HG02884 (cell line): ENCODE measurements around the gene TPM4.
"Not testable (repeated sequence)": the region's sequence is repeated elsewhere in the genome, so short reads cannot be mapped to it uniquely, and the experiment has no call there.

Experiments
- ATAC-seq: cut with Tn5 transposase; IDR thresholded peaks from one replicate; pipeline ENCODE4 v1.9.1; 2021; ENCODE audit warnings: mild to moderate bottlenecking, moderate library complexity; ENCODE audit not compliant: unreplicated experiment

TPM4 gene

DNA sequence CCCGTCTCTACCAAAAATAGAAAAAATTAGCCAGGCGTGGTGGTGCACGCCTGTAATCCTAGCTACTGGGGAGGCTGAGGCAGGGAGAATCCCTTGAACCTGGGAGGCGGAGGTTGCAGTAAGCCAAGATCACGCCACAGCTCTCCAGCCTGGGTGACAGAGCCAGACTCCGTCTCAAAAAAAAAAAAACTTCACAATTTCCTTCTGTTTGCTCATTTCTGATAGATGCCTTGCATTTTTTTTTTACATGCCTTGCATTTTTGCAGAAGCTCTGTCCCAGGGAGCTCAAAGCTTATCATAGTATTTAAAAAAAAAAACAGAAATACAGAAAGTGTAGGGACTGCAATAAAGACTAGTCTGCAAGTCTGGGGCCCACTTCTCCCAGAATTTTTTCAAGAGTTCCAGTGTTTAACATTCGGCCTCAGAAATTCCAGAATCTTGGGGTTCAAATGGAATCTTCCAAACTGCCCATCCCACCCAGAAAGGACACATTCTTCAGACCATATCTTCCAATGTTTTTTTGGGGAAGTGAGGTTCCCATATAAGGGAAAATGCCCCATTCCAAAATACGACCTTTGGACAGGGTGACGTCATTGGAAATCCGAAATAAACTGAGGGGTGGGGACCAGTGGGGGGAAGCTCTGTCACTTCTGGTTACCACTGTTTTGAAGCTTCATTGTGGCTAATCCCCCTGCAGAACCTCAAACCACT, 18.2 kb downstream of the TPM4 start:
- no peak for ATAC-seq

DNA sequence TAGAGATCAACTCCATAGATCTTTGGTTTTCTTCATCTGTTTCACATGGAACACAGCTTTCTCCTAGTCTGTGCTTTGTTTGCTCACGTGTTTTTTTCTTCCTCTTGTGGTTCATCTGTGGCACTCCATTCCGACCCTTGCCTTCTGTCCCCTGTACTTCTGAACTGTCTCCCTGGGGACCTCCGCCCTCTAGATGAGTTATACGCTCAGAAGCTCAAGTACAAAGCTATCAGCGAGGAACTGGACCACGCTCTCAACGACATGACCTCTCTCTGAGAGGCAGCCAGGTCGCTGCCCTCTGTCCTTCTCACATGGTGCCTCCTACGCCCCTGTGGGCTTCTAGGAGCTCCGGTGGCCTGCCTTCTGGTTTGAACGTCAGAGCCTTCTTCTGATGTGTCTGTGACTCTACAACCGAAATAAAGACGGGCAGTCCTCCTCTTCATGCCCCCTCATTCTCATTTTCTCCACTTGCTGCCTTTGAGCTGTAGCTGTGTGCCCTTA, 18.8 kb downstream of the TPM4 start:
- no peak for ATAC-seq

DNA sequence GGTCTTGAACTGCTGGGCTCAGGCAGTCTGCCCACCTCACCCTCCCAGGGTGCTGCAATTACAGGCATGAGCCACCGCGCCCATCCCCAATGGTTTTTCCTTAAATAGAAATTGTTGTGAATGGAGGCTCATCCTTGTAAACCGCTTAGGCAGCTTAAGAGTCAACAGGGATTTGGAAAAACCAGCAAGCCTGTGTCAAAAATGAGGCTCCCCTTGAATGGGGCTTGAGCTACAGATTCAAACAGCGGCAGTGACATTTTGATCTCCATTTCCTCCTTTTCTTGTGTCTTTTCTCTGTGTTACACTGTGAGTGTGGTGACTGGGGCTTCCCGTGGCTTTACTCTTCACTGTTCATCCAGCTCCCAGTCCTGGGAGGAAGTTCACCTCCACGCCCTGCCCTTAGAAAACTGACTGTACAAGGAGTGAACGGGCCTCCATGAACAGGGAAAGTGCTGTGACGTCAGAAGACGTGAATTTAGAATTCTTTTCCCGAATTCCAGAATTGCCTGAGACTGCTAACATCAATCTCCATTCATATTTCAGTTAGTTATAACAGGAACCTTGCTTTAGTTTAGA, 20.1 kb downstream of the TPM4 start:
- ATAC-seq, result no peak

DNA sequence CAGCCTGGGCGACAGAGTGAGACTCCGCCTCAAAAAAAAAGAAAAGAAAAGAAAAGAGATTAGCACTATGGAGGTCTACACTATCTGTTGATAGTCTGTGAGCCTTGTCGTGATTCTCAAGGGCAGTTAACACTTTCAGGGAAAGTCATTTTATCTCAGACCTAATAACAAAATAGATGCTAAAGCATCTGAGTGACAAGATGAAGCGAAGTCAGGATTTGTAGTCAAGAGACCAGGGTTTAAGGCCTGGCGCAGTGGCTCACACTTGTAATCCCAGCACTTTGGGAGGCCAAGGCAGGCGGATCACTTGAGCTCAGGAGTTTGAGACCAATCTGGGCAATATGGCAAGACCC, 22.1 kb downstream of the TPM4 start:
- ATAC-seq, result no peak

DNA sequence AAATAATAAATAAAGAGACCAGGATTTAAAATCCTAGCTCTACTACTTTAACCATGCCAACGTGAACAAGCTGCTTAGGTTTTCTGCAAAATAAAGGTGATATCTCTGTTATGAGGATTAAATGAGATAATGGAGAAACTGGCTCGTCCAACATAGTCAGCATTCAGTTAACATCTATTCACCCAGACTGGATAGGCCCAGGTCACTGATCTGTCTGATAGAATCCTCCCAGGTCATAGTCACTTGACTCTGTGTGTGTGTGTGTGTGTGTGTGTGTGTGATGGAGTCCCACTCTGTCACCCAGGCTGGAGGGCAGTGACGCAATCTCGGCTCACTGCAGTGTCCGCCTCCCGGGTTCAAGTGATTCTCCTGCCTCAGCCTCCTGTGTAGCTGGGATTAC, 22.5 kb downstream of the TPM4 start:
- ATAC-seq, result no peak

DNA sequence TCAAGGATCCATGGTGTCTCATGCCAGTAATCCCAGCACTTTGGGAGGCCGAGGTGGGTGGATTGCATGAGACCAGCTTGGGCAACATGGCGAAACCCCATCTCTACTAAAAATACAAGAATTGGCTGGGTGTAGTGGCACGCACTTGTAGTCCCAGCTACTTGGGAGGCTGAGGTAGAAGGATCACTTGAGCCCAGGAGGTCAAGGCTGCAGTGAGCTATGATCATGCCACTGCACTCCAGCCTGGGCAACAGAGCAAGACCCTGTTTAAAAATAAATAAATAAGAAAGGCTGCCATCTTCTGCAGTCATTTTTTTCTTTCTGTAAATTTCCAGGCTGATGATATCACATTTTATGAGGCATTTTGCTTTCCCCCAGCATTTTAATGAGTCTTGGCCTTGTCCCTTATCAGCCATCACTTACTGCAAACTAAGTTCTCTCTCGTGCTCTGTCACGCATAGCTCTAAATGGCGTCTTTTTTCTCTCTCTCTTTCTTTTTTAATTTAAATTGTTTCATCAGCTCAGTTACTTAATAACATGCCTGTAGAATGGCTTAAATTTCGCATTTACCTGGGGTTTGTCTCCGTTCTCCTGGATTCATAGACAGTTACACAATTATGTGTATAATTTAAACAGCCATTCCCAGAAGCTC, 23.1 kb downstream of the TPM4 start:
- ATAC-seq, result not testable (repeated sequence)

DNA sequence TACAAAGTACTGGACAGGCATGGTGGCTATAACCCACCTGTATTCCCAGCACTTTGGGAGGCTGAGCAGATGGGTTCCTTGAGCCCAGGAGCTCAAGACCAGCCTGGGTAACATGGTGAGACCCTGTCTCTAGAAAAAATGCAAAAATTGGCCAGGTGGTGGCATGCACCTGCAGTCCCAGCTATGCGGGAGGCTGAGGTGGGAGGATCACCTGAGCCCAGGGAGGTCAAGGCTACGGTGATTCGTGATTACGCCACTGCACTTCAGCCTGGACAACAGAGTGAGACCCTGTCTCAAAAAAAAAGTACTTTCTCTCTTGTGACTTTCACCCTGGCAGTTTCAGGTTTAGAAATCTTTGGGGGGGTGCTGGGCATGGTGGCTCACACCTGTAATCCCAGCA, 24.2 kb downstream of the TPM4 start:
- ATAC-seq, result no peak

DNA sequence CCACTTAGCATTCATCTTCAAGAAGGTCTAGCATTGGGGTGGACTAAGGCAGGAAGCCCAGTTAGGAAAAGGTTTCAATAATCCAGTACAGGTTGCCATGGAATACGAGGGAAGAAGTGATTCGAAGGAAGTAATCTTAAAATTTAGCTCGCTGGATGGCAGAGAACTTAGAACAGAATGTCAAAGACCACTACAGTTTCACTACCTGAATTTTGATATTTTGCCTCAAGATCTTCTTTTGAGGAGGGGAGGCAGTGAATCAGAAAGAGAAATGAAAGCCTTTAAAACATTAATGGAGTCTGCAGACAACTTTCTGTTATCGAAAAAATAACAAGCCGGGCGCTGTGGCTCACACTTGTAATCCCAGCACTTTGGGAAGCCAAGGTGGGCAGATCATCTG, 28.4 kb downstream of the TPM4 start:
- ATAC-seq, result no peak

DNA sequence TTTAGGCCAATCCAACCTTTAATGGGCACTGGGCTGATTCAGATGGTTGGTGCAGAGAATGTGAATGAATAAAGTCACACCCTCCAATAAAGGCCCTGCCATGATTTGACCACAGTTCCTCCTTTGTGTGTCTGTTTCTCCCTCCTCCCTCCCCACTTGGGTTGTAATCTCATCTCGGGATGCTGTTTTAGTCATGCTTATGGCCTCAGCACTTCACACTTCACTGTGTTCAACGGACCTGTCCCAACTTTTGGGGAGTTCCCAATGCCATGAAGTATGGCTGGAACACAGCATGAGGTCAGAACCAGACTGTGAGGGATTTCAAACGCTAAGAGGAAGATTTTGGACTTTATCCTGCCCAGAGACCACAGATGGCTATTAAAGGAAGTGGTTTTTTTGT, 29.8 kb downstream of the TPM4 start:
- ATAC-seq, result no peak

DNA sequence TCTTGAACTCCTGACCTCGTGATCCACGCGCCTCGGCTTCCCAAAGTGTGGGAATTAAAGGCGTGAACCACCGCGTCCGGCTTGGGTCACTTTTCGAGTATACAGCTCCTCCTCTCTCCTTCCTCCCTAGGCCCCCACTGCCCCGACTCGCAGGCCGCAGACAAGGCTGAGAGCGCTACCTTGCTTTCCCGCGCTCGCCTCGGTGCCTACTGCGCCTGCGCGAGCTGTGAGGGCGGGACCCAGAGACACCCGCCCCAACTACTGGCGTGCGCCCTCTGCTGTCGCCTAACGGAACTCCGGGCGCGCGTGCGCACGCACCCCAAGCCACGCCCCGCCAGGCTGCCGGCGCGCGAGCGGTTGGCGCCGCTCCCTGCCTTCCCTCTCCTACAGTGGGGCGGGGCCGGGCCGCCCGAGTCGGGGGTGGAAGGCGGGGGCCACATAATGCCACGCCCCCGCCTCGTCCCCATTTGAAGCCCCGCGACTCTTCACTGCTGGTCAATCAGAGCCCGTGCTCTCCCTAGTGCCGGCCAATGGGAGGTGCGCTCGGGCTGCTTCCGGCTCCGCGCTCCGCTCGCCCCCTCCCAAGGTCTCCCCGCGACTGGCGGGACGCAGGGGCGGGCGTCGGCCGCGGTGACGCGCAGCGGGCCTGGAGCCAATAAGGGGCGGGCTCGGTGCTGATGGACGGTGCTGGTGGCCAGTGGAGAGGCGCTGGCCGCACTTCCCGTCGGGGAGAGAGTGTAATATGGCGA, 35.0 kb downstream of the TPM4 start, which contains the start of gene RAB8A:
TSS of gene RAB8A (plus strand) at position 730 of the 749 bp plus-strand sequence. CDS start at position 743, 13 bp downstream.
- ATAC-seq, result peak; percentile 81

DNA sequence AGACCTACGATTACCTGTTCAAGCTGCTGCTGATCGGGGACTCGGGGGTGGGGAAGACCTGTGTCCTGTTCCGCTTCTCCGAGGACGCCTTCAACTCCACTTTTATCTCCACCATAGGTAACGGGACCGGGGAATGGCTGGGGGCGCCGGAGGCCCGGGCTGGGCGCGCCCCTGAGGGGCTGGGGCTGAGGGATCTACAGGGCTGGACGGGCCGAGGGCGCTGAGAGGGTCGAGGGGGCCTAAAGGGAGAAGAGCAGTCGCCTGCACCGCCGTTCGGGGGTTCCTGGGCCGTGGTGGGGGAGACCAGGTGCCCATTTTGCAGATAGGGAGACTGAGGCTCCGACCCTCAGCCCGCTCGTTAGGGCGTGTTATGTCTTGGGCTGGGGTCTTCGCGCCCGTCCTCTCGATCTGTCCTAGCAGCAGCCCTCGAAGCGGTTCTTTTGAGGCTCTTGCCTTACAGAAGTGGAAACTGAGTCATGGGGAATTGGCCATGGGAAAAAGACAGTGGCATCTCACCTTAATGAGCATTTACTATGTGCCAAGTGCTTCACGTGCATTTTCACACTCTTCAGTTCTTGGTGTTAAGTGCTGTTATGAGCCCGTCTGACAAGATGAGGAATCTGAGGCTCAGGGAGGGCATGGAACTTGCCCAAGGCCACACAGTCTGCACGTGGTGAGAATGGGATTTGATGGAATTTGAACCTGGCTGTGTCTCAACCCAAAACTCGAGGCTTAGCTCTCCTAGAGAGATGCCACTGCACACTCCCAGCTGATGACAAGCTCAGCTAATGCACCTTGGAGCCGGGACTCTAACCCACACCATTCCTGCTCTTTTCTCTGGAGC, 35.8 kb downstream of the TPM4 start:
- no peak for ATAC-seq

DNA sequence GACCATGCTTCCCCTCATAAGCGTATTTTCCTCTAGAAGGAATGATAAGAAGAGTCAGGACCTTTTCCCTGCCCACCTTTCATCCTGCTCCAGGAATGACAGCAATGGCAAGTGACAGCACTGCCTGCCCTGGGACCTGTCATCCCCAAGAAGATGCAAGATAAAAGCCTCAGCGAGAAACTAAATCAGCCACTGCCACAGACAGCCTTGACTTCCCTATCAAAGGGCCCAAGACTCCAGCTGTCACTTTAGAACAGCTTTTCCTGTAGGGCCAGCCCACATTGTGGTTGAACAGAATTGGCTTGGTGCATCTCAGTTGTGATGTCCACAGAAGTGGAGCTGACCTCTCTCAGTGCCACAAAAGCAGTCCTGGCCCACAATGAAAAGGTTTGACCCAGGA, 36.5 kb downstream of the TPM4 start:
- no peak for ATAC-seq

DNA sequence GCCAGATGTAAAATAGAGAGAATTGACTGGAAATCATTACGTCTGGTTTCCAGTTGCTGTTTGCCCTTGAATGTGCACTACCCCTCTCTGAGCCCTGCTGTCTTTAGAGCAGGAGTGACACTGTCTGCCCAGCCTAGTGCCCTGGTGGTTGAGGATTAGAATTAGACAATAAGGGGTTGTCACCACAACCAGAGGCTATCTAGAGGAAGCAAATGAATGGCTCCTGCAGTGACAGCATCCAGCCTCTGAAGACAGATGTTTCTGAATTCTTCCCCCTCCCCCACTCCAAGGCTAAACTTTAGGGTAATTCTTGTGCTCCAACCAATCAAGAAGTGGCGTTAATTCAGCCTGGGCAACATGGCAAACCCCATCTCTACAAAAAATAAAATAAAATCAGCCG, 37.4 kb downstream of the TPM4 start:
- no peak for ATAC-seq

DNA sequence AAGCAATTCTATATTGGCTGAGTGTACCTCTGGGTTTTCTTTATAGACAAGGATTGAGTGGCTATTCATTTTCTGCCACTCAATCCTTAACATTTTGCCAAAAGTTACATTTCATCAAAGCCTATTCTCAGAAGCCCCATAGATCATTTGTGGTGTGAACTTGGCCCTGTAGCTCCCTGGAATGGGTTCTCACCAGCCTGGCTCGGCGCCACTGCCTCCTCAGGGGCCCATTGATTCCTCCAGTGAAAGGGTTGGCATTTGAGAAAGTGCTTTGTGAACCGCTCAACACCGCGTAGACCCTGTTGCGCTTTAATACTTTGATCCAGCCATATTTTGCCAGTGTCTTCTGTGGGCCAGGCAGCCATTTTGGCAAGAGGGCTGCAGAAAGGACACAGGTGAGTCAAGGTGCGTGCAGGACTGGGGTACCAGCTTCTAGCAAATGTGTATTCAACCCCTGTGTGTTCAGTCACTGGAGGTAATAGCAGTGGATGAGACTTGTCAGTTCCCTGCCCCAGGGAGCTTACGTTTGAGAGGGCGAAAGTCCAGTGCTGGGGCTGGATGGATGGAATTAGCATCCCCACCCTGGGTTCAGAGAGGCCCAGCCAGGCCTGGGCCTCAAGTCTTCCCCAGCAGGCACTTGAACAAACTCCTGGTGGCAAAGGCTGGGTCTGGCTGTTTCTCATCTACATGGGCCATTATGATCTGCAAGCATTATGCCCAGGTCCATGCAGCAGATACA, 39.2 kb downstream of the TPM4 start:
- no peak for ATAC-seq

DNA sequence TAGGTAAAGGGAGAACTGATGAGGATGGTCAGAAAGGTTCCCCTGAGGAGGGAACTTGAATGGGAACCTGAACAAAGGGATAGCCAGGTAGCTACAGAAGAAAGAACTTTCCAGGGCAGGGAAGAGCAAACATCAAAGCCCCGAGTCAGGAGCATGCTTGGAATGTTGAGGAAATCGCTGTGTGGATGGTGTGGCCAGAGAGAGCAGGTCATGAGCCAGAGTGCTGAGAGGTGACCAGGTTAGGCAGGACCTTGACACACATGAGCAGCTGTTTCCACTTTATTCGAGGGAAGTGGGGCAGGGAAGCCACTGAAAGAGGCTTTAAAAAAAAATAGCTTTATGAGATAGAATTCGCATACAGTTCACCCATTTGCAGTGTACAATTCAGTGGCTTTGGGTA, 39.8 kb downstream of the TPM4 start:
- no peak for ATAC-seq

DNA sequence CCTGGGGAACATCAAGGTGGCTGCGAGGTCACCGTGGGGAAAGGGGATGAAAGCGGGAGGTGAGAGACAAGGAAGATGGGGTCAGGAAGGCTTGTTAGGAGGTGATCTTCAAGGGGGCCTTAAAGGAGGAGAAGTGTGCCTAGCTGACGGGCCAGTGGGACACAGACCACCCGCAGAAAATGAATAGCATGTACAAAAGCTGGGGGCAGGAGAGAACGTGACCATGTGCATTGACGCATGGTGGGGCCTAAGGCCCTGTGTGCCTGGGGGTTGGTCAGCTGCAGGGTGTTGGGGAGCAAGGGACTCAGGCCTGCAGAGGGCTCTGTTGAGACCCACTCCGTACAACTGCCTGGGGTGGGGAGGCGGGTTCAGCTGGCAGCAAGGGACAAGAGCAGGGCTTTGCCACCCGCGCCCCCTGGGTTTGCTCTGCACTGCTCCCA, 41.3 kb downstream of the TPM4 start:
- ATAC-seq, result no peak

DNA sequence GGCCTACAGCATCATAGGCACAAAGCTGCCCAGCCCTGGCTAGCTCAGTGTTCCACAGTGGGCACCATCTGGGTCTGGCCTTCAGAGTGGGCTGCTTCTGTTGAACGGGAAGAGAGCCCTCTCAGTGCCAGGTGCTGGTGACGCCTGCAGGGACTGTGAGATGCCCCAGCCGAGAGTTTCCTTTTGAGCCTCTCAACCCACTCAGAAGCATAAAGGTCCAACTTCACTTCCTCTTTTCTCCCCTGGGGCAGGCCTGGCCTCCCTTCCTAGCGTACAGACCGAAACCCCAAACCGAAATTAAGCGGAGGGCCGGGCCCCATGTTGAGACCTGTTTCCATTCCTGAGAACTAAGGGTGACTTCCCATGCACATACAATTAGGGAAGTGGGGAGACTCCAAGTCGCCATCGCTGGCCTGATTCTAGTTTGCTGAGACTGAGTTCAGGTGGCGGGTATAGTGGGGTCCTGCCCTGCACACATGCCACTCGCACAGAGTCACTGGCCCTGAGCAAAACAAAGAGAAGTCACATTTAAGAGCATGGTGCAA, 42.3 kb downstream of the TPM4 start:
- peak; percentile 80 for ATAC-seq

DNA sequence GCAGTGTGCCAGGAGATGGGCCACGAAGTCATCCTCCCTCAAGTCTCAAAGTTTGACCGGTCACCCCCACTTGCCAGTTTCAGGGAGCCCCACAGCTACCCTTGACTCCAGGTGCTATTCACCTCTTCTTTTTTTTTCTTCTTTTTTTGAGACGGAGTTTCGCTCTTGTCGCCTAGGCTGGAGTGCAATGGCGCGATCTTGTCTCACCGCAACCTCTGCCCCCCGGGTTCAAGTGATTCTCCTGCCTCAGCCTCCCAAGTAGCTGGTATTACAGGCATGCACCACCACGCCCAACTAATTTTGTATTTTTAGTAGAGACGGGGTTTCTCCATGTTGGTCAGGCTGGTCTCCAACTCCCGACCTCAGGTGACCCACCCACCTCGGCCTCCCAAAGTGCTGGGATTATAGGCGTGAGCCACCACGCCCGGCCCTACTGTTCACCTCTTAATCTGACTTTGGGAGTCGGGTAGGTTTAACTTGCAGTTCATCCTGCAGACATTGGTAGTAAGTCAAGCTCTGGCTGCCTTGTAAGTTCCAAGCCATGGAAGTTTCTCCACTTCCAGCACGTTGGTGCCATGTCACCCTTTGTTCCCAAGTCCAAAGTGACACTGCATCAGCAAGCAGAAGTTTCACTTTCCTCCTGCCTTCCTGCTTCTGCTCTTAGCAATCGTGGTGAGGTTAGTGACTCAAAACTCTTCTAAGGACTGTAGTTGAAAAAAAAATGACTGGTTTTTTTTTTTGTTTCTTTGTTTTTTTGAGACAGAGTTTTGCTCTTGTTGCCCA, 43.0 kb downstream of the TPM4 start:
- not testable (repeated sequence) for ATAC-seq

DNA sequence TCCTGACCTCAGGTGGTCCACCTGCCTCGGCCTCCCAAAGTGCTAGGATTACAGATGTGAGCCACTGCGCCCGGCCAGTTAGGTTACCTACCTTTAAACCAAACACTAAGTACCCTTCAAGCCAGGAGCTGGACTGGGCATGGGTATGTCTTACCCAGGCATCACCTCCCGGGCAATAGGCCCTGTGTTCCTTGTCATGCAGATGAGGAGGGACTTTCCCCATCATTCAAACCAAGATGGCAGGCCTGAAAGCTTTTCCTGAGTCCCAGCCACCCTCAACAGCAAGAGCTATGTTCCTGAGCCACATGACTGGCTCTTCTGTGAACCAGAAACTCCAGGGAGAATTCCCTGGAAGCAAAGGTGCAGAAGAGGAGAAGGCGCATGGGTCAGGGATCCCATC, 44.8 kb downstream of the TPM4 start:
- ATAC-seq, result no peak
